Effector memory CD4-positive, alpha-beta T cell (primary cell): ENCODE measurements around the gene MYLK.
"Not testable (repeated sequence)": the region's sequence is repeated elsewhere in the genome, so short reads cannot be mapped to it uniquely, and the experiment has no call there.

ENCODE experiments used
- DNase-seq, 3 donors: peaks; one replicate each; pipeline ENCODE4 v3.0.0-alpha.2; 2020
- H3K27ac ChIP-seq: 2 replicates; pipeline ENCODE4 v1.7.0; 2013; ENCODE audit warnings: mild to moderate bottlenecking, low read length, moderate library complexity; ENCODE audit not compliant: insufficient read depth, poor library complexity, severe bottlenecking
- H3K27me3 ChIP-seq: replicated peaks from 2 replicates; pipeline ENCODE4 v1.7.0; 2013; ENCODE audit warnings: mild to moderate bottlenecking, low read length; ENCODE audit not compliant: insufficient read depth, control insufficient read depth, poor library complexity, severe bottlenecking
- H3K36me3 ChIP-seq: 2 replicates; pipeline ENCODE4 v1.7.0; 2013; ENCODE audit warnings: mild to moderate bottlenecking, low read length, moderate library complexity; ENCODE audit not compliant: control insufficient read depth, insufficient read depth
- H3K4me1 ChIP-seq: 2 replicates; pipeline ENCODE4 v1.7.0; 2013; ENCODE audit warnings: low read length, mild to moderate bottlenecking; ENCODE audit not compliant: control insufficient read depth, insufficient read depth, poor library complexity, severe bottlenecking
- H3K4me3 ChIP-seq: 2 replicates; pipeline ENCODE4 v1.7.0; 2013; ENCODE audit warnings: low read length, low read depth, mild to moderate bottlenecking; ENCODE audit not compliant: insufficient read depth, poor library complexity, severe bottlenecking
- H3K9me3 ChIP-seq: 2 replicates; pipeline ENCODE4 v1.7.0; 2013; ENCODE audit warnings: mild to moderate bottlenecking, low read length, moderate library complexity; ENCODE audit not compliant: control insufficient read depth

The MYLK gene

DNA sequence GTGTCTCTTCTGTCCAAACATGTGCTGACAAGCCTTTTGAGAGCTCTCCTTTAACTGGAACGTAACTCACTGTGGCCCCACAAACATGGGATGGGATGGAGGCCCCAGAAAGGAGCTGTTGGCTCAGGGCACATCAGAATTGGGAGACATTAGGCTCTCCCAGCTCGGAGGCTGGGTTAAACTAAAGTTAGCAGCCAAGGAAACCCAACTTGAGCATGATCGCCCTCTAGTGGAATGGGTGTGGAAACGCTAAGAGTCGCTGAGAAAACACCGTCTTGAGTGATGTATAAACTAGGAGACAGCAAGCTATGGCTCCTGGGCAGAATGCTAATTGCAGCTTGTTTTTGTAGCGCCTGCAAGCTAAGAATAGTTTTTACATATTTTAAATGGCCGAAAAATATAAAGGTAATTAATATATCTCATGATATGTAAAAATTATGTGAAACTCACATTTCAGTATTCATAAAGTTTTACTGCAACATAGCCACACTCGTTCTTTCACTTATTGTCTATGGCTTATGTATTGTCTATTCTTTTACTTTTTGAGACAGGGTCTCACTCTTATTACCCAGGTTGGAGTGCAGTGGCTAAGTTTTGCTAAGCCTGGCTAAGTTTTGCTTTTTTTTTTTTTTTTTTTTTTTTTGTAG lies 160.5 kb downstream of the MYLK start:
- DNase-seq = no peak
- H3K9me3 ChIP-seq = no peaks in the 10 kb centered on the region
- H3K27me3 ChIP-seq = no peaks in the 10 kb centered on the region
- H3K4me1 ChIP-seq = no peaks in the 10 kb centered on the region
- H3K27ac ChIP-seq = no peak overlapping the region
- no peak overlapping the region for H3K4me3 ChIP-seq
- no peaks in the 10 kb centered on the region for H3K36me3 ChIP-seq

DNA sequence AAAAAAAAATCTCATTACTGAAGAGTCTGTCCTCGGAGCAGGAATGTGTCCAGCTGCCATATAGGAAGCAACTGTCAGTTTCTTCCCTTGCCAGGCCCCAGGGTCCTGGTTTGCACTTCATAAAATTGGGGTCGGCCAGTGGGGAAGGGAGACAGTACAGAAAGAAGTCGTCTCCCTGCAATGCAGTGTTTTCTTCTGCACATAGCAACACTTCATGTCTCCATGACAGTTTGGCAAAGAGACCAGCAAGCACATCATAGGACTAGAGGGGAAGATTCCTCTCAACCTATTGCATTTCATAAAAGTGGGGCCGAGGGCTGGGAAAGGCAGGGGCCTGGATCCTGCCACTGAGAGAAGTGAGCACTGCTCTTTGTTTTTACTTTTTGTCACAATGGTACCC lies 161.1 kb downstream of the MYLK start:
- H3K27me3 ChIP-seq = no peaks in the 10 kb centered on the region

GRCh38 chr3:123722456-123722855 lies 161.7 kb downstream of the MYLK start:
- no peak for DNase-seq
- no peak overlapping the region for H3K4me3 ChIP-seq
- H3K27ac ChIP-seq = no peak overlapping the region
- H3K27me3 ChIP-seq = no peaks in the 10 kb centered on the region
- H3K4me1 ChIP-seq = no peaks in the 10 kb centered on the region
- H3K9me3 ChIP-seq = no peaks in the 10 kb centered on the region
- H3K36me3 ChIP-seq = no peaks in the 10 kb centered on the region

More for the DNA sequence above, 161.1 kb downstream of the MYLK start:
- no peak for DNase-seq
- Histone ChIP-seq H3K36me3 (no peaks in the 10 kb centered on the region), H3K4me1 (no peaks in the 10 kb centered on the region), H3K27ac (no peak overlapping the region), H3K9me3 (no peaks in the 10 kb centered on the region), H3K4me3 (no peak overlapping the region)

DNA sequence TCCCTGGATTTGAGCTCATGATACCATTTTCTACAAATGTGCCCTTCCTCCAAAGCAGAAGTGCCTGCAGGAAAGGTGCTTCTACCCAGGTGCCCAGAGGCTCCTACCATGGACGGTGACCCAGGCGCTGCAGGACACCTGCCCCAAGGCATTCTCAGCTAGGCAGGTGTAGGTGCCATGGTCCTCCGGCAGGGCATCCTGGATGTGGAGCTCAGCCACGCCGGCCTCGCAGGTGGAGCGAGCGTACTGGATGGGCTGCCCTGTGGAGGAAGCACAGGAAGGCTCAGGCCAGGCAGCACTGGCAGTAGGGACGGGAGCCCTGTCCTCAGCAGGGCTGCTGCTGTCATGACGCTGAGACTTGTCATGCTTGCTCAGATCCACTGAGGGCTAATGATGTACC lies 162.1 kb downstream of the MYLK start:
- no peaks in the 10 kb centered on the region for H3K36me3 ChIP-seq
- no peaks in the 10 kb centered on the region for H3K9me3 ChIP-seq
- no peaks in the 10 kb centered on the region for H3K4me1 ChIP-seq
- H3K27ac ChIP-seq = no peak overlapping the region
- H3K27me3 ChIP-seq = no peaks in the 10 kb centered on the region
- H3K4me3 ChIP-seq = no peak overlapping the region
- DNase-seq = no peak

GRCh38 chr3:123721095-123721689 lies 162.9 kb downstream of the MYLK start:
- H3K4me1 ChIP-seq, H3K27me3 ChIP-seq, H3K4me3 ChIP-seq, H3K36me3 ChIP-seq, H3K27ac ChIP-seq, DNase-seq, H3K9me3 ChIP-seq: not testable (repeated sequence)

GRCh38 chr3:123720638-123721037 lies 163.5 kb downstream of the MYLK start:
- Histone ChIP-seq H3K36me3 (no peaks in the 10 kb centered on the region), H3K27ac (no peak overlapping the region), H3K9me3 (no peaks in the 10 kb centered on the region), H3K4me1 (no peaks in the 10 kb centered on the region), H3K4me3 (no peak overlapping the region), H3K27me3 (no peaks in the 10 kb centered on the region)
- DNase-seq = no peak

GRCh38 chr3:123719862-123720453 lies 164.2 kb downstream of the MYLK start:
- Histone ChIP-seq H3K9me3 (no peaks in the 10 kb centered on the region), H3K27ac (no peak overlapping the region), H3K36me3 (no peaks in the 10 kb centered on the region), H3K4me3 (no peak overlapping the region), H3K4me1 (no peaks in the 10 kb centered on the region), H3K27me3 (no peaks in the 10 kb centered on the region)
- DNase-seq = no peak

DNA sequence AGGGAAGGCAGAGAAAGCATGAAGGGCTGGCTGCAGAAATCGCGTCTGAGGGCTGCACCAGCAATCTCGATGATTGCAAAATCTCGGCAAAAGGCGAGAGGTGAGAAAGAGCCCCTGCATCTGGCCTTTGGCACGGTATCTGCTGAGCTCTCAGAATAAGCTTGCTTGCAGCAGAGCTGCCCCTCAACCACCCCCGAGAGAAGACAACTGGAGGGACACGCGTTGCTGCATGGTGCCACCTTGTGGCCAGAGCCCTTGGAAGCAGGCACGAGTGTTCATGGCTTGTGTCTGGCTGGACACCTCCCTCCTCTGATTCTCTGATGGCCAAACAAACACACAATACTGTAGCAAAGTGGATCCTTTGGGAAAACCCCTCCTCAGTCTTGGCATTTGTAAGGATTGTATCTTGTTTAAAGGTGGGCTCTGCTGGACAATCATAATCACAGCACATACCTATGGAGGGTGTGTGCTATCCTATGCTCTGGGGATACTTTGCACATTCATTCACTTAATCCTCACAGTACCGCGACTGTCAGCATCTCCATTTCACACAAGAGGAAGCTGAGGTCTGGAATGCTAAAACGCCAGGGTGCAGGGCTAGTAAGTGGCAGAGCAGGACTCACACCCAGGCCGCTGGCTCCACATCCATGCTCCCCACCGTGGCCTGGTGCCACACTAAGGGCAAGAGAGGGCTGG lies 164.9 kb downstream of the MYLK start:
- not testable (repeated sequence) for H3K36me3 ChIP-seq, H3K27ac ChIP-seq, H3K4me3 ChIP-seq, H3K4me1 ChIP-seq, H3K9me3 ChIP-seq, H3K27me3 ChIP-seq
- peak in 1 of 3 donors; percentile 6 for DNase-seq

- H3K9me3 ChIP-seq = no peaks in the 10 kb centered on the region
- H3K27me3 ChIP-seq = no peaks in the 10 kb centered on the region
- H3K4me3 ChIP-seq = no peak overlapping the region
- no peaks in the 10 kb centered on the region for H3K4me1 ChIP-seq
- DNase-seq = no peak
- no peak overlapping the region for H3K27ac ChIP-seq
- no peaks in the 10 kb centered on the region for H3K36me3 ChIP-seq
These were observed 166.0 kb downstream of the MYLK start for GRCh38 chr3:123718108-123718507.

- not testable (repeated sequence) for H3K27me3 ChIP-seq, DNase-seq, H3K4me3 ChIP-seq, H3K4me1 ChIP-seq, H3K9me3 ChIP-seq, H3K36me3 ChIP-seq, H3K27ac ChIP-seq
These were observed 166.7 kb downstream of the MYLK start for GRCh38 chr3:123717451-123717850.
